Measurements from ENCODE around the gene SLC16A2.
"Not testable (repeated sequence)": the region's sequence is repeated elsewhere in the genome, so short reads cannot be mapped to it uniquely, and the experiment has no call there.

The SLC16A2 gene

GRCh38 chrX:74448669-74449068 lies 27.4 kb downstream of the SLC16A2 start:
- no peak for DNase-seq

- peak in 1 of 2 donors; percentile 9 for DNase-seq
Measured at GRCh38 chrX:74449322-74449936, 28.1 kb downstream of the SLC16A2 start.

- no peak for DNase-seq
Measured at GRCh38 chrX:74449937-74450330, 28.6 kb downstream of the SLC16A2 start.

GRCh38 chrX:74450803-74451449 lies 29.6 kb downstream of the SLC16A2 start:
- no peak for DNase-seq

GRCh38 chrX:74451450-74452198 lies 30.3 kb downstream of the SLC16A2 start:
- DNase-seq: no peak

GRCh38 chrX:74452199-74452481 lies 30.8 kb downstream of the SLC16A2 start:
- DNase-seq: no peak

GRCh38 chrX:74453178-74453577 lies 31.9 kb downstream of the SLC16A2 start:
- no peak for DNase-seq

- DNase-seq: not testable (repeated sequence)
Measured at GRCh38 chrX:74454233-74454632, 32.9 kb downstream of the SLC16A2 start.

- DNase-seq: no peak
Measured at GRCh38 chrX:74458736-74459135, 37.4 kb downstream of the SLC16A2 start.

- no peak for DNase-seq
Measured at GRCh38 chrX:74461384-74461783, 40.1 kb downstream of the SLC16A2 start.

GRCh38 chrX:74464722-74465121 lies 43.4 kb downstream of the SLC16A2 start:
- no peak for DNase-seq

- no peak for DNase-seq
Measured at GRCh38 chrX:74465424-74465823, 44.1 kb downstream of the SLC16A2 start.

- DNase-seq: no peak
Measured at GRCh38 chrX:74467656-74468055, 46.4 kb downstream of the SLC16A2 start.

- not testable (repeated sequence) for DNase-seq
Measured at GRCh38 chrX:74473116-74473515, 51.8 kb downstream of the SLC16A2 start.

- DNase-seq: no peak
Measured at GRCh38 chrX:74490247-74490646, 69.0 kb downstream of the SLC16A2 start.

- DNase-seq: peak; percentile 8 to 12
Measured at GRCh38 chrX:74492720-74493201, 71.5 kb downstream of the SLC16A2 start.

GRCh38 chrX:74493806-74494205 lies 72.5 kb downstream of the SLC16A2 start:
- DNase-seq: no peak

- DNase-seq: no peak
Measured at GRCh38 chrX:74498924-74499323, 77.6 kb downstream of the SLC16A2 start.

- no peak for DNase-seq
Measured at GRCh38 chrX:74500067-74500466, 78.8 kb downstream of the SLC16A2 start.

GRCh38 chrX:74500555-74500954 lies 79.3 kb downstream of the SLC16A2 start:
- DNase-seq: no peak

- no peak for DNase-seq
Measured at GRCh38 chrX:74505437-74505836, 84.1 kb downstream of the SLC16A2 start.

- DNase-seq: no peak
Measured at GRCh38 chrX:74506317-74507115, 85.2 kb downstream of the SLC16A2 start.

GRCh38 chrX:74507191-74507590 lies 85.9 kb downstream of the SLC16A2 start:
- no peak for DNase-seq

Data from stimulated activated CD4-positive, alpha-beta T cell treated with anti-CD3 and anti-CD28 coated beads, Interleukin-2, amount 100 ng/mL, for 48 hours (primary cell).